GM12872 (cell line): Measurements from ENCODE around the gene BANP.

Experiments
- CTCF ChIP-seq: IDR thresholded peaks from 3 replicates; pipeline ENCODE4 v1.5.1; 2011; ENCODE audit warnings: low read depth, mild to moderate bottlenecking, low read length, moderate library complexity; ENCODE audit not compliant: insufficient read depth

Gene BANP

GRCh38 chr16:88061346-88062110 lies 110.3 kb downstream of the BANP start:
- TF ChIP-seq CTCF = no peak

- TF ChIP-seq CTCF = no peak
Observed at GRCh38 chr16:88062341-88063210, 111.3 kb downstream of the BANP start.

- TF ChIP-seq CTCF = no peak
Observed at GRCh38 chr16:88063211-88063773, 112.1 kb downstream of the BANP start.

- TF ChIP-seq CTCF = no peak
Observed at GRCh38 chr16:88064011-88064888, 113.0 kb downstream of the BANP start.

- TF ChIP-seq CTCF = no peak
Observed at GRCh38 chr16:88064889-88065746, 113.9 kb downstream of the BANP start.

GRCh38 chr16:88065747-88066142 lies 114.5 kb downstream of the BANP start:
- no peak for TF ChIP-seq CTCF
